ENCODE results near the gene ADAM12.

Gene ADAM12

DNA sequence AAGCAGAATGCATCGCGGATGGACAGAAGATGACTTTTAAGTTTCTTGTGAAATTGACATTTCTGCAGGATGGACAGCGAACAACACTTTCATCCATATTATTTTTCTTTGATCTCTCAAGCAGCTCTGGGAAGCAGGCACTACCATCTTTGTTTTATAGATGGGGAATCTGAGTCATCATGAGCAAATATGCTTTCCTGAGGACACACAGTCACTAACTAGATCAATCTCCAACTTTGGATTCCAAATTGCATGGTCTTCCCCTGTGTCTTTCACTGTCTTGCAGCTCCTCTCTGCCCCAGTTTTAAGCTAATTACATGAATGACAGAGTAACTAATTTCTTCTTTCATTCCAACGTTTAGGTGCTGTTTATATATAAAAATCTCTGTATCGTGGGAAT is 201.5 kb downstream of the ADAM12 start:
- Mint-ChIP-seq H3K36me3 (ENCODE audit: low read depth) (no peaks in the 10 kb centered on the region), H3K4me1 (peaks cover 15% of the 10 kb centered on the region), H3K27ac (no peak overlapping the region), H3K9me3 (no peaks in the 10 kb centered on the region), H3K27me3 (ENCODE audit: low read depth) (no peaks in the 10 kb centered on the region), H3K4me3 (no peak overlapping the region)
- TF ChIP-seq, protein P1, sequence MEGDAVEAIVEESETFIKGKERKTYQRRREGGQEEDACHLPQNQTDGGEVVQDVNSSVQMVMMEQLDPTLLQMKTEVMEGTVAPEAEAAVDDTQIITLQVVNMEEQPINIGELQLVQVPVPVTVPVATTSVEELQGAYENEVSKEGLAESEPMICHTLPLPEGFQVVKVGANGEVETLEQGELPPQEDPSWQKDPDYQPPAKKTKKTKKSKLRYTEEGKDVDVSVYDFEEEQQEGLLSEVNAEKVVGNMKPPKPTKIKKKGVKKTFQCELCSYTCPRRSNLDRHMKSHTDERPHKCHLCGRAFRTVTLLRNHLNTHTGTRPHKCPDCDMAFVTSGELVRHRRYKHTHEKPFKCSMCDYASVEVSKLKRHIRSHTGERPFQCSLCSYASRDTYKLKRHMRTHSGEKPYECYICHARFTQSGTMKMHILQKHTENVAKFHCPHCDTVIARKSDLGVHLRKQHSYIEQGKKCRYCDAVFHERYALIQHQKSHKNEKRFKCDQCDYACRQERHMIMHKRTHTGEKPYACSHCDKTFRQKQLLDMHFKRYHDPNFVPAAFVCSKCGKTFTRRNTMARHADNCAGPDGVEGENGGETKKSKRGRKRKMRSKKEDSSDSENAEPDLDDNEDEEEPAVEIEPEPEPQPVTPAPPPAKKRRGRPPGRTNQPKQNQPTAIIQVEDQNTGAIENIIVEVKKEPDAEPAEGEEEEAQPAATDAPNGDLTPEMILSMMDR (IDR thresholded peaks at IDR 0.05; ENCODE audit: unreplicated experiment in 3 of 3): no peak

DNA sequence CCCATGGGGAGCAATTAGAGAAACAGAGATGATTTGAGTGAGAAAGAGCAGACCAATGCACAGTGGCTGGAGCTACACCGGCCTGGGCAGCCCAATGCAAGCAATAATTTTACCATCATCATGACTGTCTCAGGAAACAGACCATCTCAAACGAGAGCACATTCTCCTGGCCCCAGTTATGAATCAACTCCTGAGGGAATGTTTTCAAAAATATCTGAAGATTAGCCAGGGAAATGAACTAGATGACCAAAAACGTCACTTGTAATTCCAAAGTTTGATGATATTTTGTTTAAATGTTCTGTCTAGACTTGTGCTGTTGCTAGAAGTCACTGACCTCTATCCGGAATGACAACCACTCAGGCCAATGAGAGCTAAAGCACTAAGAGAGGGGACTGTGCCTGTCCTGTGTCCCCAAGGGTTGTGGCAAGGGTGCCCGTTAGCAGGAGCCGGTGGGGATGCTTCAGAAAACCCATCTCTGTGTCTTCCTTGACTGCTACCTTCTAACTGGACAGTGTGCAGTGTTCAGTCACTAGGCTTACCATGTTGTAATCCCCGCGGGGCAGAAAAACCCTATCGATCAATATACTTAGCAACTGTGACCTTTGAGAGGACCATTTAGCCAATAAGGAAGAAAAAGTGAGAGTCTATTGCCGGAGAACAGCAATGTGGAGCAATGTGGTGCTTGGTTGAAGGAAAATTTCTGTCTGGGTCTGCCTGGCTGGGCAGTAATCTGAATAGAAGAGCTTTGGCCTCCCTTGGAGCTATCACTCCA is 202.4 kb downstream of the ADAM12 start:
- H3K4me1 Mint-ChIP-seq: peaks cover 20% of the 10 kb centered on the region
- no peaks in the 10 kb centered on the region for H3K27me3 Mint-ChIP-seq (ENCODE audit: low read depth)
- H3K27ac Mint-ChIP-seq: no peak overlapping the region
- no peak overlapping the region for H3K4me3 Mint-ChIP-seq
- TF ChIP-seq, protein P1 (IDR thresholded peaks at IDR 0.05; ENCODE audit: unreplicated experiment in 3 of 3): no peak
- no peaks in the 10 kb centered on the region for H3K9me3 Mint-ChIP-seq
- H3K36me3 Mint-ChIP-seq (ENCODE audit: low read depth): no peaks in the 10 kb centered on the region

DNA sequence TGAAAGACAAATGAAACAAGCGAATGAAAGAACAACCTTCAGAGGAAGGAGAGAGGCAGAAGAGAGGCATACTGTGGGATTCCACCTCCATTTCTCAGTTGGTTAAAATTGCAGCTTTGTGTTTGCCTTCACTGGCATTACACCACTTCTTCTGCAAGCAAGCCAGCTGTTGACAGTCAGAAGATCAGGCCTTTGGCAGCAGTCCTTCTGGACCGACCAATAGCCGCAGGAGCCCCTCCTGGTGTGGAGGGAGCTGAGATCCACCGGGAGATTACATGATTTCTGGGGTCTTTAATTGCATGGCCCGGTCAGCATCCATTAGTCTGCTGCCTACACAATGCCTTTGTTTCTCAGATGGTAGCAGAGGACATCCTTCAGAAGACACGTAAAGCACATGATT is 206.7 kb downstream of the ADAM12 start:
- no peak overlapping the region for H3K4me3 Mint-ChIP-seq
- no peaks in the 10 kb centered on the region for H3K27me3 Mint-ChIP-seq (ENCODE audit: low read depth)
- H3K36me3 Mint-ChIP-seq (ENCODE audit: low read depth): no peaks in the 10 kb centered on the region
- H3K9me3 Mint-ChIP-seq: no peaks in the 10 kb centered on the region
- peaks cover 18% of the 10 kb centered on the region for H3K4me1 Mint-ChIP-seq
- TF ChIP-seq, protein P1 (IDR thresholded peaks at IDR 0.05; ENCODE audit: unreplicated experiment in 3 of 3): no peak
- H3K27ac Mint-ChIP-seq: no peak overlapping the region

DNA sequence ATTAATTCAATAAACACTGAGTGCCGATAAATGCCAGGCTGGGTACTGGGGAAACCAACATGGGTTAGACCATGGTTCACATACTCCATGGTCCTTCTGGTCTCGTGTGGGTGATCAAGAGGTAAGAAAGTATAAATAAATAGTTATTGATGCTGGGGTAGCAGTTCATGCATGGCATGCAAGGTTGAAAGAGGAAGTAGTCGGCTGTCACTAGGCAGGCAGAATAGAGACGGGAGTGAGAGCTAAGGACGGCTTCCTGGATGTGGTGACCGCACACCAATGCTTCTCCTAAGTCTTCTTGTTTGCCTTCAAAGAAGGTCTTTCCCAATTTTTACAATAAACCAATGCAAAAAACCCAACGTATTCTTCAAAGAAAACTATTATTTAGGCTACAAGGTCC is 208.6 kb downstream of the ADAM12 start:
- Mint-ChIP-seq H3K36me3 (ENCODE audit: low read depth) (no peaks in the 10 kb centered on the region), H3K9me3 (no peaks in the 10 kb centered on the region), H3K4me1 (peaks cover 32% of the 10 kb centered on the region), H3K4me3 (no peak overlapping the region), H3K27ac (no peak overlapping the region), H3K27me3 (ENCODE audit: low read depth) (no peaks in the 10 kb centered on the region)
- TF ChIP-seq, protein P1 (IDR thresholded peaks at IDR 0.05; ENCODE audit: unreplicated experiment in 3 of 3): no peak

DNA sequence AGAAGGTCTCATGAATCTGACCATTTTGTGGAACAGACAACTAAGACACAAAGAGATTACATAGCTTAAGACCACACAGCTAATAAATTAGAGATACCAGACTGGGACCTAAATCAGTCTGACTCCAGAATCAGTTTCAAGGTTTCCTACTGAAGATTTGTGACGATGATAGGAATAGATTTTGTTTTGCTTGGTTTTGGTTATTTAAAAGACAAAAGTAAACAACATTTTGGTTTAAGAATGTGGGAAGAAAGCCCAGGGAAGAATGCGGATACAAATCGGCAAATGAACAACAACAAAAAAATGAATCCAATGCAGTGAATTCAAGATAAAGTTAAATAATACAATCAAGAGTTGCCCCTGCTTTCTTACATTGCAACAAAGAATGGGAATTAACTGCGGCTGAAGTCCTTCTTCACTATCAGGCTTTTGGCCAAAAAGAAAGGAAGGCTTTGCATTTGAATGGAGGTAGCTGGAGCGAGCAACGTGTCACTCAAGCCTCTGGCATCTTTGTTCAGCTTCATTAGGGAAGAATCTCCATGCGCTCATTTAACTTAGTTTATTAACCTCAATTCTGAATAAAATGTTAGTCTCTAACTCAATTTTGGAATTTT is 210.8 kb downstream of the ADAM12 start:
- H3K36me3 Mint-ChIP-seq (ENCODE audit: low read depth): no peaks in the 10 kb centered on the region
- H3K4me3 Mint-ChIP-seq: no peak overlapping the region
- TF ChIP-seq, protein P1 (IDR thresholded peaks at IDR 0.05; ENCODE audit: unreplicated experiment in 3 of 3): no peak
- peaks cover 3% of the 10 kb centered on the region for H3K27me3 Mint-ChIP-seq (ENCODE audit: low read depth)
- H3K4me1 Mint-ChIP-seq: peaks cover 30% of the 10 kb centered on the region
- H3K27ac Mint-ChIP-seq: peak overlapping the region in 1 of 3 experiments; percentile 41
- no peaks in the 10 kb centered on the region for H3K9me3 Mint-ChIP-seq

Measured in nephron (organoid).